LHCN-M2 (cell line): Measurements from ENCODE around the gene ERC2. TPM values are rescaled to one million over a fixed set of nuclear protein-coding genes. Genes with fewer than 3 reads are reported as not detected.

ENCODE experiments used
- DNase-seq: peaks from one replicate; pipeline ENCODE4 v3.0.0-alpha.2; 2012; ENCODE audit warnings: low read depth
- total RNA-seq: library from RNA; depleted of rRNA; stranded (reverse); fragments of >200 nt; gene quantifications from 2 replicates; pipeline ENCODE4 v1.2.3, GENCODE V29; 2014

The ERC2 gene
- total RNA-seq, 1 experiment from 2014 or later, result 0.11 TPM

GRCh38 chr3:55935241-55935640 lies 533.0 kb downstream of the ERC2 start:
- DNase-seq, result no peak

GRCh38 chr3:55934771-55935170 lies 533.5 kb downstream of the ERC2 start:
- no peak for DNase-seq

GRCh38 chr3:55929154-55929869 lies 539.0 kb downstream of the ERC2 start:
- DNase-seq, result no peak

- no peak for DNase-seq
These were observed 544.6 kb downstream of the ERC2 start for GRCh38 chr3:55923626-55924025.

GRCh38 chr3:55923207-55923606 lies 545.1 kb downstream of the ERC2 start:
- no peak for DNase-seq

- DNase-seq, result no peak
These were observed 555.4 kb downstream of the ERC2 start for GRCh38 chr3:55912880-55913279.

GRCh38 chr3:55911266-55911665 lies 557.0 kb downstream of the ERC2 start:
- no peak for DNase-seq

GRCh38 chr3:55910543-55910942 lies 557.7 kb downstream of the ERC2 start:
- peak; percentile 62 for DNase-seq

- no peak for DNase-seq
These were observed 558.9 kb downstream of the ERC2 start for GRCh38 chr3:55909373-55909772.

GRCh38 chr3:55907616-55908015 lies 560.7 kb downstream of the ERC2 start:
- DNase-seq, result no peak

- no peak for DNase-seq
These were observed 561.4 kb downstream of the ERC2 start for GRCh38 chr3:55906896-55907295.

- peak; percentile 6 for DNase-seq
These were observed 563.6 kb downstream of the ERC2 start for GRCh38 chr3:55904716-55905115.

- DNase-seq, result no peak
These were observed 564.6 kb downstream of the ERC2 start for GRCh38 chr3:55903680-55904079.

GRCh38 chr3:55902221-55902900 lies 565.9 kb downstream of the ERC2 start:
- DNase-seq, result no peak

- no peak for DNase-seq
These were observed 568.4 kb downstream of the ERC2 start for GRCh38 chr3:55899887-55900286.

GRCh38 chr3:55897573-55898224 lies 570.6 kb downstream of the ERC2 start:
- no peak for DNase-seq

GRCh38 chr3:55895897-55896566 lies 572.2 kb downstream of the ERC2 start:
- no peak for DNase-seq

- no peak for DNase-seq
These were observed 573.7 kb downstream of the ERC2 start for GRCh38 chr3:55894605-55895004.

GRCh38 chr3:55893045-55893664 lies 575.1 kb downstream of the ERC2 start:
- no peak for DNase-seq

- DNase-seq, result no peak
These were observed 577.2 kb downstream of the ERC2 start for GRCh38 chr3:55891106-55891505.

GRCh38 chr3:55888282-55888885 lies 579.9 kb downstream of the ERC2 start:
- DNase-seq, result no peak
